Fibroblast of lung (primary cell): ENCODE measurements around the gene MEIS2. TPM values are rescaled to one million over a fixed set of nuclear protein-coding genes. Genes with fewer than 3 reads are reported as not detected.

Source experiments
- DNase-seq, 2 donors: peaks; one replicate each; pipeline versions ENCODE4 v3.0.0 to v3.0.0-alpha.2; 2010; ENCODE audit warnings: low read depth in 2 of 2
- H2AFZ ChIP-seq: 2 replicates; pipeline ENCODE4 v1.5.1; 2012; ENCODE audit warnings: low read length, control low read depth, inconsistent platforms
- H3K27ac ChIP-seq: 2 replicates; pipeline ENCODE4 v1.5.1; 2011; ENCODE audit warnings: low read length, control low read depth; ENCODE audit not compliant: insufficient read depth
- H3K27me3 ChIP-seq: 2 replicates; pipeline ENCODE4 v1.5.1; 2011; ENCODE audit warnings: mild to moderate bottlenecking, low read length; ENCODE audit not compliant: control insufficient read depth, insufficient read depth
- H3K36me3 ChIP-seq: 2 replicates; pipeline ENCODE4 v1.5.1; 2011; ENCODE audit warnings: low read length; ENCODE audit not compliant: control insufficient read depth, insufficient read depth
- H3K4me1 ChIP-seq: 2 replicates; pipeline ENCODE4 v1.5.1; 2011; ENCODE audit warnings: low read length; ENCODE audit not compliant: control insufficient read depth, insufficient read depth; ENCODE audit errors: extremely low read depth
- H3K4me2 ChIP-seq: 2 replicates; pipeline ENCODE4 v1.5.1; 2011; ENCODE audit warnings: low read length, control low read depth; ENCODE audit not compliant: insufficient read depth; ENCODE audit errors: extremely low read depth
- H3K4me3 ChIP-seq, 4 experiments: fragments of 200-600 bp in 1 of 4; sonication (generic) in 1 of 4; replicated peaks in 1 of 4; 2 replicates each; pipeline ENCODE4 v1.5.1; 2011 to 2016; ENCODE audit warnings: low read length in 4 of 4, low read depth in 3 of 4, mild to moderate bottlenecking in 3 of 4, control low read depth in 2 of 4, inconsistent platforms in 1 of 4, mixed read lengths in 1 of 4; ENCODE audit not compliant: insufficient read depth in 1 of 4; ENCODE audit errors: control extremely low read depth in 1 of 4
- H3K79me2 ChIP-seq: 2 replicates; pipeline ENCODE4 v1.5.1; 2012; ENCODE audit warnings: mild to moderate bottlenecking, low read length, inconsistent platforms; ENCODE audit not compliant: control insufficient read depth, insufficient read depth
- H3K9ac ChIP-seq: 2 replicates; pipeline ENCODE4 v1.5.1; 2011; ENCODE audit warnings: mild to moderate bottlenecking, low read length, control low read depth; ENCODE audit not compliant: insufficient read depth
- H3K9me3 ChIP-seq: 2 replicates; pipeline ENCODE4 v1.5.1; 2012; ENCODE audit warnings: low read depth, low read length; ENCODE audit not compliant: control insufficient read depth, insufficient read depth
- H4K20me1 ChIP-seq: 2 replicates; pipeline ENCODE4 v1.5.1; 2011; ENCODE audit warnings: low read length; ENCODE audit not compliant: control insufficient read depth, insufficient read depth; ENCODE audit errors: extremely low read depth
- EZH2 ChIP-seq: IDR thresholded peaks from 2 replicates; pipeline ENCODE4 v1.5.1; 2012; ENCODE audit warnings: low read length, control low read depth, mild to moderate bottlenecking; ENCODE audit errors: missing control alignments
- polyA plus RNA-seq, 2 donors: library from polyadenylated mRNA; depleted of rRNA in 1 of 2; stranded (reverse) in 1 of 2; unstranded in 1 of 2; fragments of >200 nt; gene quantifications; 2 replicates each; pipeline ENCODE4 v1.2.1, GENCODE V29; 2011 to 2012; ENCODE audit warnings: missing spikeins in 1 of 2
- total RNA-seq: library from RNA; depleted of rRNA; stranded (reverse); fragments of >200 nt; gene quantifications from 2 replicates; pipeline ENCODE4 v1.2.1, GENCODE V29; 2014
- TF ChIP-seq, protein P1 (sequence below), 2 donors: IDR thresholded peaks in 1 of 2; conservative IDR thresholded peaks in 1 of 2; 1 replicate in 1 of 2; 2 replicates in 1 of 2; pipeline ENCODE4 v1.5.1; 2011 to 2012; ENCODE audit warnings: low read length in 2 of 2, control low read depth in 1 of 2, inconsistent platforms in 1 of 2, low read depth in 1 of 2, mild to moderate bottlenecking in 1 of 2

The MEIS2 gene
- total and polyA plus RNA-seq, 2 donors (not counting 1 experiment from before 2014, with no cell fraction given), result 31.0 to 37.1 TPM

- Histone ChIP-seq H3K4me3 (no peak overlapping the region), H2AFZ (no peak overlapping the region), H3K27ac (no peak overlapping the region), H3K4me2 (no peak overlapping the region), H3K9ac (no peak overlapping the region), H3K79me2 (peaks cover 2% of the 10 kb centered on the region), H3K4me1 (peaks cover 19% of the 10 kb centered on the region), H4K20me1 (no peaks in the 10 kb centered on the region), H3K36me3 (no peaks in the 10 kb centered on the region), H3K9me3 (no peaks in the 10 kb centered on the region), H3K27me3 (no peaks in the 10 kb centered on the region)
- peak; percentile 79 to 89 for DNase-seq
- no peak for TF ChIP-seq EZH2
- TF ChIP-seq, protein P1, sequence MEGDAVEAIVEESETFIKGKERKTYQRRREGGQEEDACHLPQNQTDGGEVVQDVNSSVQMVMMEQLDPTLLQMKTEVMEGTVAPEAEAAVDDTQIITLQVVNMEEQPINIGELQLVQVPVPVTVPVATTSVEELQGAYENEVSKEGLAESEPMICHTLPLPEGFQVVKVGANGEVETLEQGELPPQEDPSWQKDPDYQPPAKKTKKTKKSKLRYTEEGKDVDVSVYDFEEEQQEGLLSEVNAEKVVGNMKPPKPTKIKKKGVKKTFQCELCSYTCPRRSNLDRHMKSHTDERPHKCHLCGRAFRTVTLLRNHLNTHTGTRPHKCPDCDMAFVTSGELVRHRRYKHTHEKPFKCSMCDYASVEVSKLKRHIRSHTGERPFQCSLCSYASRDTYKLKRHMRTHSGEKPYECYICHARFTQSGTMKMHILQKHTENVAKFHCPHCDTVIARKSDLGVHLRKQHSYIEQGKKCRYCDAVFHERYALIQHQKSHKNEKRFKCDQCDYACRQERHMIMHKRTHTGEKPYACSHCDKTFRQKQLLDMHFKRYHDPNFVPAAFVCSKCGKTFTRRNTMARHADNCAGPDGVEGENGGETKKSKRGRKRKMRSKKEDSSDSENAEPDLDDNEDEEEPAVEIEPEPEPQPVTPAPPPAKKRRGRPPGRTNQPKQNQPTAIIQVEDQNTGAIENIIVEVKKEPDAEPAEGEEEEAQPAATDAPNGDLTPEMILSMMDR (conservative IDR thresholded peaks at IDR 0.05 in 1 of 2, IDR thresholded peaks at IDR 0.05 in 1 of 2; ENCODE audit: low read depth in 1 of 2, low read length in 2 of 2), result no peak
Observed at GRCh38 chr15:37031198-37031597, 69.2 kb downstream of the MEIS2 start.

DNA sequence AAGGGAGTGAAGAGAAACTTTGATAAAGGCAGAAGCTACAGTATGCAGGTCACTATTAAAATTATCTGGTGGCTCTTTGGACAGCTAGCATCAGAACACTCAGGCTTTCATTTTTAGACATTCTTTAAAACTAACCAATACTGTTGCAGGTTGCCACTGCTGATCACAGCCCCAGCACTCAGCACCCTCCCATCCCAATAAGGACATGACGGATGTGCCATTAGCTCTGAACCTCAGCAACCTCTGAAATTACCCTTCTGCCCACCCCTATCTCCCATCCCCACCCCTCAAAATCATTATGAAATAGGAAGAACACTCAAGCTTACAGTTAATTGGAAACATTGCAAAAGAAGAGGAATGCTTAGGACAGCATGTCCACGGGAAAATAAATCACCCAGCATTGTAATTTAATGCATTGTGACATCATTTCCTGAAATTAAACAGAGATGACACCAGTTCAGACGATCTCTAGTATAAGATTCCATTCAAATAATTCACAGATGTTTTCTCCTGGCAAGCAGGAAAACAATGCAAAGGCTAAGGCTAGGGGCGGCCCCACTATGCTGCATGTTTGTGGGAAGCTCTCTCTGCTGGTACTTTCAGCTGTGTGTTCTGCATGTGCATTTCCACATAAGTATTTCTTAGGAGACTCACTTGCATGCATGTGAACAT, 71.6 kb downstream of the MEIS2 start:
- DNase-seq, result peak; percentile 34 to 39
- Histone ChIP-seq H3K79me2 (peaks cover 2% of the 10 kb centered on the region), H2AFZ (no peak overlapping the region), H3K4me2 (no peak overlapping the region), H3K4me3 (no peak overlapping the region), H3K9me3 (no peaks in the 10 kb centered on the region), H4K20me1 (no peaks in the 10 kb centered on the region), H3K36me3 (no peaks in the 10 kb centered on the region), H3K27ac (no peak overlapping the region), H3K9ac (no peak overlapping the region), H3K4me1 (peaks cover 10% of the 10 kb centered on the region), H3K27me3 (no peaks in the 10 kb centered on the region)
- TF ChIP-seq, protein P1 (conservative IDR thresholded peaks at IDR 0.05 in 1 of 2, IDR thresholded peaks at IDR 0.05 in 1 of 2; ENCODE audit: low read depth in 1 of 2, low read length in 2 of 2), result no peak
- TF ChIP-seq EZH2, result no peak

DNA sequence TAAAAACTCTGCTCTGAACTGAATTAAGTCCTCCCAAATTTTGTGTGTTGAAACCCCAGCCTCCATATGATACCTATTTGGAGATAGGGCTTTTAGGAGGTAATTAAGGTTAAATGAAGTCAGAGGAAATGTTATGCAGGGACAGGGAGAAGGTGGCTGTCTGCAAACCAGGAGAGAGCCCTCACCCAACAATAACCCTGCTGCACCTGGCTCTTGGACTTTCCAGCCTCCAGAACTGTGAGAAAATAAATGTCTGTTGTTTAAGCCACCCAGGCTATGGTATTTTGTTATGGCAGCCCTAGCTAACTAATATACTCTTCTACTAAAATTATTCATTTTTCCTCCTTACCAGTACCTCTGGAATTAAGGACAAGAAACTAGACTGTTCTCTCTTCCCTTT, 79.5 kb downstream of the MEIS2 start:
- no peaks in the 10 kb centered on the region for H3K27me3 ChIP-seq
- no peak overlapping the region for H3K4me3 ChIP-seq
- H3K9ac ChIP-seq, result no peak overlapping the region
- no peak overlapping the region for H3K27ac ChIP-seq
- H2AFZ ChIP-seq, result no peak overlapping the region
- no peak for TF ChIP-seq EZH2
- TF ChIP-seq, protein P1 (conservative IDR thresholded peaks at IDR 0.05 in 1 of 2, IDR thresholded peaks at IDR 0.05 in 1 of 2; ENCODE audit: low read depth in 1 of 2, low read length in 2 of 2), result no peak
- peaks cover 2% of the 10 kb centered on the region for H3K36me3 ChIP-seq
- H4K20me1 ChIP-seq, result no peaks in the 10 kb centered on the region
- no peaks in the 10 kb centered on the region for H3K9me3 ChIP-seq
- no peak for DNase-seq
- no peak overlapping the region for H3K4me2 ChIP-seq
- H3K4me1 ChIP-seq, result peaks cover 10% of the 10 kb centered on the region
- peaks cover 8% of the 10 kb centered on the region for H3K79me2 ChIP-seq
